BE2C (cell line): ENCODE measurements around the gene WAPL.
"Not testable (repeated sequence)": the region's sequence is repeated elsewhere in the genome, so short reads cannot be mapped to it uniquely, and the experiment has no call there.

Experiments used
- DNase-seq: peaks from one replicate; pipeline ENCODE4 v3.0.0-alpha.2; 2020
- H3K27me3 ChIP-seq: fragments of 250-450 bp; sonication (Bioruptor Pico); 2 replicates; pipeline ENCODE4 v1.5.1; 2020; ENCODE audit warnings: mild to moderate bottlenecking
- H3K36me3 ChIP-seq: fragments of 250-450 bp; sonication (Bioruptor Pico); 2 replicates; pipeline ENCODE4 v1.5.1; 2020; ENCODE audit warnings: mild to moderate bottlenecking
- H3K4me1 ChIP-seq: fragments of 250-450 bp; sonication (Bioruptor Pico); 2 replicates; pipeline ENCODE4 v1.5.1; 2020
- H3K4me3 ChIP-seq: 2 replicates; pipeline ENCODE4 v1.5.1; 2011; ENCODE audit warnings: low read depth, low read length
- H3K9me3 ChIP-seq: fragments of 250-450 bp; sonication (Bioruptor Pico); 2 replicates; pipeline ENCODE4 v1.5.1; 2020
- CTCF ChIP-seq: IDR thresholded peaks from 2 replicates; pipeline ENCODE4 v1.5.1; 2012; ENCODE audit warnings: mild to moderate bottlenecking, low read depth, low read length

Gene WAPL

GRCh38 chr10:86538547-86538946 is 17.0 kb upstream of the WAPL start:
- Histone ChIP-seq H3K27me3 (no peaks in the 10 kb centered on the region), H3K4me1 (no peaks in the 10 kb centered on the region), H3K9me3 (no peaks in the 10 kb centered on the region), H3K36me3 (no peaks in the 10 kb centered on the region), H3K4me3 (no peak overlapping the region)
- DNase-seq: no peak
- TF ChIP-seq CTCF: no peak

GRCh38 chr10:86538040-86538439 is 16.4 kb upstream of the WAPL start:
- H3K9me3 ChIP-seq, H3K27me3 ChIP-seq, H3K4me3 ChIP-seq, H3K36me3 ChIP-seq, H3K4me1 ChIP-seq, DNase-seq: not testable (repeated sequence)

- no peaks in the 10 kb centered on the region for H3K27me3 ChIP-seq
- no peak for TF ChIP-seq CTCF
These were observed 14.8 kb upstream of the WAPL start for GRCh38 chr10:86536294-86536861.

GRCh38 chr10:86535132-86535882 is 13.7 kb upstream of the WAPL start:
- Histone ChIP-seq H3K36me3 (no peaks in the 10 kb centered on the region), H3K27me3 (no peaks in the 10 kb centered on the region), H3K4me1 (no peaks in the 10 kb centered on the region), H3K9me3 (no peaks in the 10 kb centered on the region), H3K4me3 (no peak overlapping the region)
- TF ChIP-seq CTCF: no peak
- DNase-seq: no peak

More at GRCh38 chr10:86536294-86536861, 14.8 kb upstream of the WAPL start:
- H3K4me3 ChIP-seq: no peak overlapping the region
- no peaks in the 10 kb centered on the region for H3K36me3 ChIP-seq
- no peaks in the 10 kb centered on the region for H3K4me1 ChIP-seq
- DNase-seq: no peak
- no peaks in the 10 kb centered on the region for H3K9me3 ChIP-seq

- TF ChIP-seq CTCF: no peak
- DNase-seq: no peak
These were observed 11.7 kb upstream of the WAPL start for GRCh38 chr10:86533328-86533727.

GRCh38 chr10:86528736-86529135 is 7.1 kb upstream of the WAPL start:
- H3K36me3 ChIP-seq, H3K4me3 ChIP-seq, DNase-seq, H3K27me3 ChIP-seq, H3K9me3 ChIP-seq, H3K4me1 ChIP-seq: not testable (repeated sequence)

More at GRCh38 chr10:86533328-86533727, 11.7 kb upstream of the WAPL start:
- Histone ChIP-seq H3K4me1 (no peaks in the 10 kb centered on the region), H3K36me3 (no peaks in the 10 kb centered on the region), H3K9me3 (no peaks in the 10 kb centered on the region), H3K27me3 (no peaks in the 10 kb centered on the region), H3K4me3 (no peak overlapping the region)

GRCh38 chr10:86526606-86527005 is 5.0 kb upstream of the WAPL start:
- H3K9me3 ChIP-seq: no peaks in the 10 kb centered on the region
- no peaks in the 10 kb centered on the region for H3K36me3 ChIP-seq
- no peaks in the 10 kb centered on the region for H3K27me3 ChIP-seq
- no peak for DNase-seq
- H3K4me3 ChIP-seq: no peak overlapping the region
- no peaks in the 10 kb centered on the region for H3K4me1 ChIP-seq
- no peak for TF ChIP-seq CTCF

- not testable (repeated sequence) for H3K27me3 ChIP-seq, DNase-seq, H3K36me3 ChIP-seq, H3K4me1 ChIP-seq, H3K4me3 ChIP-seq, H3K9me3 ChIP-seq
These were observed 4.1 kb upstream of the WAPL start for GRCh38 chr10:86525713-86526112.
